Measurements from ENCODE around the gene CSH2. TPM values are rescaled to one million over a fixed set of nuclear protein-coding genes. Genes with fewer than 3 reads are reported as not detected.
A peak's percentile ranks its signal among the peaks of the same experiment; 100 is the strongest.

Gene CSH2
- total RNA-seq, 1 donor from 2014 or later: 0.56 TPM

- Mint-ChIP-seq H3K27ac (ENCODE audit: unreplicated experiment) (no peak overlapping the region), H3K4me3 (ENCODE audit: unreplicated experiment) (no peak overlapping the region), H3K27me3 (ENCODE audit: unreplicated experiment) (peaks cover 11% of the 10 kb centered on the region), H3K36me3 (ENCODE audit: unreplicated experiment) (no peaks in the 10 kb centered on the region), H3K4me1 (ENCODE audit: low read depth, unreplicated experiment) (peaks cover 12% of the 10 kb centered on the region), H3K9me3 (ENCODE audit: unreplicated experiment) (peaks cover 15% of the 10 kb centered on the region)
- TF ChIP-seq CTCF (IDR thresholded peaks at IDR 0.05; ENCODE audit: partially characterized antibody, unreplicated experiment): no peak
- DNase-seq: no peak
These were observed 43.2 kb downstream of the CSH2 start for GRCh38 chr17:63830278-63830677.

- Mint-ChIP-seq H3K4me3 (ENCODE audit: unreplicated experiment) (peak overlapping the region; percentile 63), H3K36me3 (ENCODE audit: unreplicated experiment) (no peaks in the 10 kb centered on the region), H3K27me3 (ENCODE audit: unreplicated experiment) (peaks cover 11% of the 10 kb centered on the region), H3K4me1 (ENCODE audit: low read depth, unreplicated experiment) (peaks cover 11% of the 10 kb centered on the region), H3K27ac (ENCODE audit: unreplicated experiment) (peak overlapping the region; percentile 55), H3K9me3 (ENCODE audit: unreplicated experiment) (peaks cover 15% of the 10 kb centered on the region)
- no peak for TF ChIP-seq CTCF (IDR thresholded peaks at IDR 0.05; ENCODE audit: partially characterized antibody, unreplicated experiment)
- DNase-seq: no peak
These were observed 44.5 kb downstream of the CSH2 start for GRCh38 chr17:63828936-63829335.

- no peaks in the 10 kb centered on the region for H3K36me3 Mint-ChIP-seq (ENCODE audit: unreplicated experiment)
These were observed 45.7 kb downstream of the CSH2 start for GRCh38 chr17:63827801-63828221.

GRCh38 chr17:63827002-63827800 lies 46.3 kb downstream of the CSH2 start, which contains the start of the genes FTSJ3 and PSMC5:
Gene FTSJ3 (minus strand): TSS chr17:63827663. CDS start chr17:63826902, 761 bp downstream.
Gene PSMC5 (plus strand): TSS chr17:63827431. CDS start chr17:63827491, 60 bp downstream.
- Mint-ChIP-seq H3K4me3 (ENCODE audit: unreplicated experiment) (peak within 1 kb of the TSS; percentile 90), H3K27me3 (ENCODE audit: unreplicated experiment) (peaks cover 12% of the 10 kb centered on the region), H3K36me3 (ENCODE audit: unreplicated experiment) (no peaks in the 10 kb centered on the region), H3K27ac (ENCODE audit: unreplicated experiment) (peak within 1 kb of the TSS; percentile 99), H3K4me1 (ENCODE audit: low read depth, unreplicated experiment) (peaks cover 11% of the 10 kb centered on the region), H3K9me3 (ENCODE audit: unreplicated experiment) (peaks cover 12% of the 10 kb centered on the region)
- peak; percentile 93 for DNase-seq
- peak; percentile 53 for TF ChIP-seq CTCF (IDR thresholded peaks at IDR 0.05; ENCODE audit: partially characterized antibody, unreplicated experiment)

More at GRCh38 chr17:63827801-63828221, 45.7 kb downstream of the CSH2 start:
- H3K4me1 Mint-ChIP-seq (ENCODE audit: low read depth, unreplicated experiment): peaks cover 11% of the 10 kb centered on the region
- peaks cover 14% of the 10 kb centered on the region for H3K27me3 Mint-ChIP-seq (ENCODE audit: unreplicated experiment)
- peak overlapping the region; percentile 99 for H3K27ac Mint-ChIP-seq (ENCODE audit: unreplicated experiment)
- peak overlapping the region; percentile 90 for H3K4me3 Mint-ChIP-seq (ENCODE audit: unreplicated experiment)
- no peak for TF ChIP-seq CTCF (IDR thresholded peaks at IDR 0.05; ENCODE audit: partially characterized antibody, unreplicated experiment)
- no peak for DNase-seq
- peaks cover 15% of the 10 kb centered on the region for H3K9me3 Mint-ChIP-seq (ENCODE audit: unreplicated experiment)

GRCh38 chr17:63826468-63827001 lies 46.9 kb downstream of the CSH2 start:
- H3K4me3 Mint-ChIP-seq (ENCODE audit: unreplicated experiment): peak overlapping the region; percentile 90
- H3K4me1 Mint-ChIP-seq (ENCODE audit: low read depth, unreplicated experiment): peaks cover 11% of the 10 kb centered on the region
- H3K9me3 Mint-ChIP-seq (ENCODE audit: unreplicated experiment): peaks cover 17% of the 10 kb centered on the region
- H3K27me3 Mint-ChIP-seq (ENCODE audit: unreplicated experiment): peaks cover 12% of the 10 kb centered on the region
- H3K36me3 Mint-ChIP-seq (ENCODE audit: unreplicated experiment): no peaks in the 10 kb centered on the region
- no peak for TF ChIP-seq CTCF (IDR thresholded peaks at IDR 0.05; ENCODE audit: partially characterized antibody, unreplicated experiment)
- no peak for DNase-seq
- H3K27ac Mint-ChIP-seq (ENCODE audit: unreplicated experiment): peak overlapping the region; percentile 99

Measured in glutamatergic neuron (in vitro differentiated cells).